Measurements from ENCODE around the gene TRIM33.

DNA sequence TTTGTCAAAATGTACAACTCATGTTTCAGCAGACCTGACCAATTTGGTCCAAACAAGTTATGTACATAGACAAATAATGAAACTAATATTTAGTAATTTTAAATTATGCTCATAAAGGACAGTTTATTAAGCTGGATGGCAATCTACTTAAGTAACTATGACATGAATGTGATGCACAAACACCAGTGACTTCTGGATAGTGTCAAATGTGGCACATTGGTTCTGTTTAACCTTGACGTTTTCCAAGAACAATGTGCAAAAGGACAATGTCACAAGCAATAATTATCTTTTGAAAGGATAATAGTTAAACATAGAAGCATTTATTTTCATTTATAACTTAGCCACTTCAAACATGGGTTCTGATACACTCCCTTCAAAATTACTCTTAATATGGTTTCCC, 80.0 kb downstream of the TRIM33 start:
- TF ChIP-seq ATF2 (IDR thresholded peaks at IDR 0.05; ENCODE audit: low read length), result no peak
- no peak for TF ChIP-seq JUN (IDR thresholded peaks at IDR 0.05; ENCODE audit: low read depth, low read length)
- TF ChIP-seq, protein P1, sequence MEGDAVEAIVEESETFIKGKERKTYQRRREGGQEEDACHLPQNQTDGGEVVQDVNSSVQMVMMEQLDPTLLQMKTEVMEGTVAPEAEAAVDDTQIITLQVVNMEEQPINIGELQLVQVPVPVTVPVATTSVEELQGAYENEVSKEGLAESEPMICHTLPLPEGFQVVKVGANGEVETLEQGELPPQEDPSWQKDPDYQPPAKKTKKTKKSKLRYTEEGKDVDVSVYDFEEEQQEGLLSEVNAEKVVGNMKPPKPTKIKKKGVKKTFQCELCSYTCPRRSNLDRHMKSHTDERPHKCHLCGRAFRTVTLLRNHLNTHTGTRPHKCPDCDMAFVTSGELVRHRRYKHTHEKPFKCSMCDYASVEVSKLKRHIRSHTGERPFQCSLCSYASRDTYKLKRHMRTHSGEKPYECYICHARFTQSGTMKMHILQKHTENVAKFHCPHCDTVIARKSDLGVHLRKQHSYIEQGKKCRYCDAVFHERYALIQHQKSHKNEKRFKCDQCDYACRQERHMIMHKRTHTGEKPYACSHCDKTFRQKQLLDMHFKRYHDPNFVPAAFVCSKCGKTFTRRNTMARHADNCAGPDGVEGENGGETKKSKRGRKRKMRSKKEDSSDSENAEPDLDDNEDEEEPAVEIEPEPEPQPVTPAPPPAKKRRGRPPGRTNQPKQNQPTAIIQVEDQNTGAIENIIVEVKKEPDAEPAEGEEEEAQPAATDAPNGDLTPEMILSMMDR (IDR thresholded peaks at IDR 0.05; ENCODE audit: control extremely low read depth in 1 of 3, insufficient read depth in 1 of 3, low read depth in 1 of 3, low read length in 3 of 3), result no peak
- no peak for TF ChIP-seq JUND (IDR thresholded peaks at IDR 0.05; ENCODE audit: low read length)
- TF ChIP-seq ZNF274 (IDR thresholded peaks at IDR 0.05; ENCODE audit: borderline replicate concordance, extremely low read depth, low read length), result no peak
- no peak for TF ChIP-seq SP2 (IDR thresholded peaks at IDR 0.05; ENCODE audit: low read length)
- TF ChIP-seq EZH2 (IDR thresholded peaks at IDR 0.05; ENCODE audit: low read depth, low read length, severe bottlenecking), result no peak
- TF ChIP-seq POLR2AphosphoS5 (IDR thresholded peaks at IDR 0.05; ENCODE audit: low read depth, low read length), result no peak
- no peak for TF ChIP-seq TEAD4 (IDR thresholded peaks at IDR 0.05; ENCODE audit: low read depth, low read length)
- no peak for TF ChIP-seq CEBPB (IDR thresholded peaks at IDR 0.05; ENCODE audit: low read depth, low read length)
- no peak for TF ChIP-seq CHD1 (IDR thresholded peaks at IDR 0.05; ENCODE audit: low read depth, low read length)
- no peak for TF ChIP-seq RAD21 (IDR thresholded peaks at IDR 0.05 in 1 of 2, conservative IDR thresholded peaks at IDR 0.05 in 1 of 2; ENCODE audit: low read depth in 2 of 2, low read length in 2 of 2)
- TF ChIP-seq TCF12 (IDR thresholded peaks at IDR 0.05; ENCODE audit: low read depth, low read length), result no peak
- TF ChIP-seq POLR2A (IDR thresholded peaks at IDR 0.05; ENCODE audit: control extremely low read depth in 1 of 2, low read depth in 2 of 2, low read length in 2 of 2), result no peak
